Neural progenitor cell (in vitro differentiated cells): Measurements from ENCODE around the gene UNCX.

Experiments used
- EZH2phosphoT487 ChIP-seq: fragments of 200-600 bp; sonication (generic); IDR thresholded peaks from 2 replicates; pipeline ENCODE4 v1.6.1; 2017; ENCODE audit warnings: antibody characterized with exemption
- TF ChIP-seq, protein P1 (sequence below): fragments of 200-600 bp; sonication (generic); IDR thresholded peaks from 2 replicates; pipeline ENCODE4 v1.5.1; 2017; ENCODE audit warnings: antibody characterized with exemption, mild to moderate bottlenecking

DNA sequence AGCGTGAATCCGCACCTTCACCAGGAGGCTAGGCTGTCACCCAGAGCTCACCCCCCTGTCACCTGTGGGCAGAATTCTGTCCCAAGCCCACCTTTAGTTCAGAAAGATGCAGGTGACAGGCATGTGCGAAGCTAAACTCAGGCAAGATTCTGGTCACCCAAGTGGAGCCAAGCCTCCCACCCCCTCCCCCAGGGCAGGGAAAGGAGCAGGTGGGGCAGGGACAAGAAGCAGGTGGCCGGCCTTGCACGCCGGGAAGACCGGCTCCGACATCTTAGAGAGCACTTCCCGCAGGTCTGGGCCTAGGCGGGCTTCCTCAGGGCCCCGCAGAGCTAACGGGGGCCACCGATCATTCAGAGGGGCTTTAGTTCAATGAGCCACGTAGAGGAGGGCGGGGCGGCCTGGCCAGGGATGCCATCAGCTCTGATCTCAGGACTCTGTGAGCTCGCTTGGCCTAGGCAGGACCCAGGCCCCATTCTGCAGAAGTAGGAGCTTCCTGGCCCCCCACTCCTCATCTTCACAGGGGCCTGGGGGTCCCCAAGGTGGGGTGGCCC is 19.9 kb downstream of the UNCX start:
- TF ChIP-seq, protein P1, sequence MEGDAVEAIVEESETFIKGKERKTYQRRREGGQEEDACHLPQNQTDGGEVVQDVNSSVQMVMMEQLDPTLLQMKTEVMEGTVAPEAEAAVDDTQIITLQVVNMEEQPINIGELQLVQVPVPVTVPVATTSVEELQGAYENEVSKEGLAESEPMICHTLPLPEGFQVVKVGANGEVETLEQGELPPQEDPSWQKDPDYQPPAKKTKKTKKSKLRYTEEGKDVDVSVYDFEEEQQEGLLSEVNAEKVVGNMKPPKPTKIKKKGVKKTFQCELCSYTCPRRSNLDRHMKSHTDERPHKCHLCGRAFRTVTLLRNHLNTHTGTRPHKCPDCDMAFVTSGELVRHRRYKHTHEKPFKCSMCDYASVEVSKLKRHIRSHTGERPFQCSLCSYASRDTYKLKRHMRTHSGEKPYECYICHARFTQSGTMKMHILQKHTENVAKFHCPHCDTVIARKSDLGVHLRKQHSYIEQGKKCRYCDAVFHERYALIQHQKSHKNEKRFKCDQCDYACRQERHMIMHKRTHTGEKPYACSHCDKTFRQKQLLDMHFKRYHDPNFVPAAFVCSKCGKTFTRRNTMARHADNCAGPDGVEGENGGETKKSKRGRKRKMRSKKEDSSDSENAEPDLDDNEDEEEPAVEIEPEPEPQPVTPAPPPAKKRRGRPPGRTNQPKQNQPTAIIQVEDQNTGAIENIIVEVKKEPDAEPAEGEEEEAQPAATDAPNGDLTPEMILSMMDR, result no peak
- TF ChIP-seq EZH2phosphoT487, result no peak
